ENCODE results near the gene SLC26A11.
A peak's percentile ranks its signal among the peaks of the same experiment; 100 is the strongest.

DNA sequence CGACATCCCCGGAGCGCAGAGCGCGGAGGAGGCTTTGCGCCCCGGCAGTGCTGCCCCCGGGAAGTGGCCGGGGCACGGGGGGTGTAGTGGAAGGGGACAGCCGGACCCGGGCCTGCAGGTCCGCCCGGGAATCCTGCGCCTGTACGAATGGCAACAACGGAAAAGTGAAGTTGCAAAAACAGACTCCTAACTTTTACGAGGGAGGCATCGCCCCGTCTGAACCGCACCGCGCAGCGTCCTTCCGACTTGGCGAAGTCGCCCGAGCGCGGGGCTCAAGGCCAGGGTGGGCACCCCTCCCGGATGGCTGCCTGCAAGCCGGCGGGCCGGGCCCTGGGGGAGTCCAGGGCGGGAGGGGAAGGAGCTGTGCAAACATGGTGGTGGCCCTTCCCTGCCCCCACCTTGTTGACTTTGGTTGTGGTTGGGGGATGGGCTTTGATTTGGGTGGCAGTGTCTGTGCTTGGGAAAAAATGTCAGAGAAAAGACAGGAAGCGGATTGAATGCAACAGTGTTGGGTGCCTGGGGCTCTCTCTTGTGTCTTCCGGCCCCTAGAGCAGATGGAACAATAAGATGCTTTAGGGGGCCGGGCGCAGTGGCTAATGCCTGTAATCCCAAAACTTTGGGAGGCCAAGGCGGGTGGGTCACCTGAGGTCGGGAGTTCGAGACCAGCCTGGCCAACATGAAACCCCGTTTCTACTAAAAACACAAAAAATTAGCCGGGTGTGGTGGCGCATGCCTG is 41.1 kb downstream of the SLC26A11 start:
- TF ChIP-seq POLR2A (IDR thresholded peaks at IDR 0.05) (no peak), CTCF (IDR thresholded peaks at IDR 0.05) (no peak), EP300 (IDR thresholded peaks at IDR 0.05) (peak; percentile 4), POLR2AphosphoS5 (IDR thresholded peaks at IDR 0.05) (peak; percentile 2 to 34 (median 10))

Data from stomach (tissue), 4 donors.